ENCODE results near the gene POC1A. TPM values are rescaled to one million over a fixed set of nuclear protein-coding genes. Genes with fewer than 3 reads are reported as not detected.

Gene POC1A
- polyA plus RNA-seq, 1 of the 3 experiments (the other 2 are of a cell fraction) = 11.7 TPM

DNA sequence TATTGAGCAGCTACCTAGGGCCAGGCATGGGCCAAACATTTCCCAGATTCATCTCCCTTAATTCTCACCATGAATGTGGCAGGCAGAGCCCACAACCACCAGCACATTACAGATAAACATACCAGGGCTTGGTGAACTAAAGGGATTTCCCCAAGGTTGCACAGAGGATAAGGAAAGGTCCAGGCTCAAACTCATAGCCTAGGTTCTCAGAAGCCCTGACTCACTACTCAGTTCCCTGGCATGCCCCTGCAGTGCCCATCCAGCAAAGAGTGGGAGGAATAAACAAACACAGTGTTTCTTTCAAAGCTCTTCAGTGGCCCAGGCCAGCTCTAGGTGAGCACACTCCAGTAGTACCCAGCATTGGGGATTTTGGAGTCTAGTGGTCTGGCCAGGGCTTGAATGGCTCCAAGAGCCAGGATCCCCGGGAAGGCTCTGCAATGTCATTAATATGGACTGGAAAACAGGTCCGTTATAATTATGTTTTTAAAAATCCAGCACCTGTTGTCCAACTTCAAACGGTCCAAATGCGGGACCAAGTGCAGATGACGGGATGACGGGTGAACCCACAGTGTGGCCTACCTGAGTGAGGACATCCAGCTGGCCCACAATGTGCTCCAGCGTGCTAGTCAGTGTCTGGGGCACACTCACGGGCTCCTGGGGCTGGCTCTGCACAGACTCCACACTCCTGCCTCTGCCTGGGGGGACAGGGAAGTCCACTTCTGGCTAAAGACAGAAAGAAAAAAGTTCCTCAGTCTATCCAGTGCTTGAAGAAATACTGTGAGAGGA, 58.0 kb downstream of the POC1A start:
- POLR2A ChIA-PET = no interaction called here
- Histone ChIP-seq H3K9me2 (no peaks in the 10 kb centered on the region), H4K20me1 (ENCODE audit: insufficient read depth) (no peaks in the 10 kb centered on the region), H3F3A (replicated peaks; ENCODE audit: insufficient read depth) (no peaks in the 10 kb centered on the region), H3K4me3 (ENCODE audit: low read depth in 2 of 2, low read length in 1 of 2) (no peak overlapping the region), H3K36me3 (replicated peaks in 1 of 2; ENCODE audit: control insufficient read depth in 1 of 2, insufficient read depth in 2 of 2, low read length in 1 of 2) (no peaks in the 10 kb centered on the region), H3K4me2 (no peak overlapping the region), H3K9ac (no peak overlapping the region), H3K9me3 (no peaks in the 10 kb centered on the region), H3K27me3 (ENCODE audit: insufficient read depth) (no peaks in the 10 kb centered on the region), H3K27ac (ENCODE audit: low read depth in 2 of 2, low read length in 1 of 2) (no peak overlapping the region), H3K4me1 (ENCODE audit: control insufficient read depth in 1 of 2, insufficient read depth in 2 of 2, low read depth in 1 of 2, low read length in 1 of 2) (peaks cover 9 to 19% of the 10 kb centered on the region in 2 experiments; a peak in 2 of 4 replicates), H2AFZ (ENCODE audit: low read depth) (no peak overlapping the region), H3K79me2 (ENCODE audit: insufficient read depth) (no peaks in the 10 kb centered on the region)
- CTCF ChIA-PET = interaction anchor here (0.8 to 1.8 kb wide), 2 partner anchors 19 to 60 kb away, joined by 3 to 4 read pairs; no protein-coding TSS in a partner anchor
- WGBS (ENCODE audit: low lambda C conversion rate) = 97% methylated on average over 8 of the region's 8 CpGs
- no peak for TF ChIP-seq MAX (IDR thresholded peaks at IDR 0.05; ENCODE audit: low read depth)
- no peak for TF ChIP-seq JUND (IDR thresholded peaks at IDR 0.05)
- TF ChIP-seq PBX3 (IDR thresholded peaks at IDR 0.05) = no peak
- TF ChIP-seq, protein P1, sequence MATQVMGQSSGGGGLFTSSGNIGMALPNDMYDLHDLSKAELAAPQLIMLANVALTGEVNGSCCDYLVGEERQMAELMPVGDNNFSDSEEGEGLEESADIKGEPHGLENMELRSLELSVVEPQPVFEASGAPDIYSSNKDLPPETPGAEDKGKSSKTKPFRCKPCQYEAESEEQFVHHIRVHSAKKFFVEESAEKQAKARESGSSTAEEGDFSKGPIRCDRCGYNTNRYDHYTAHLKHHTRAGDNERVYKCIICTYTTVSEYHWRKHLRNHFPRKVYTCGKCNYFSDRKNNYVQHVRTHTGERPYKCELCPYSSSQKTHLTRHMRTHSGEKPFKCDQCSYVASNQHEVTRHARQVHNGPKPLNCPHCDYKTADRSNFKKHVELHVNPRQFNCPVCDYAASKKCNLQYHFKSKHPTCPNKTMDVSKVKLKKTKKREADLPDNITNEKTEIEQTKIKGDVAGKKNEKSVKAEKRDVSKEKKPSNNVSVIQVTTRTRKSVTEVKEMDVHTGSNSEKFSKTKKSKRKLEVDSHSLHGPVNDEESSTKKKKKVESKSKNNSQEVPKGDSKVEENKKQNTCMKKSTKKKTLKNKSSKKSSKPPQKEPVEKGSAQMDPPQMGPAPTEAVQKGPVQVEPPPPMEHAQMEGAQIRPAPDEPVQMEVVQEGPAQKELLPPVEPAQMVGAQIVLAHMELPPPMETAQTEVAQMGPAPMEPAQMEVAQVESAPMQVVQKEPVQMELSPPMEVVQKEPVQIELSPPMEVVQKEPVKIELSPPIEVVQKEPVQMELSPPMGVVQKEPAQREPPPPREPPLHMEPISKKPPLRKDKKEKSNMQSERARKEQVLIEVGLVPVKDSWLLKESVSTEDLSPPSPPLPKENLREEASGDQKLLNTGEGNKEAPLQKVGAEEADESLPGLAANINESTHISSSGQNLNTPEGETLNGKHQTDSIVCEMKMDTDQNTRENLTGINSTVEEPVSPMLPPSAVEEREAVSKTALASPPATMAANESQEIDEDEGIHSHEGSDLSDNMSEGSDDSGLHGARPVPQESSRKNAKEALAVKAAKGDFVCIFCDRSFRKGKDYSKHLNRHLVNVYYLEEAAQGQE (IDR thresholded peaks at IDR 0.05; ENCODE audit: low read depth, low read length) = no peak
- TF ChIP-seq POLR2AphosphoS5 (IDR thresholded peaks at IDR 0.05; ENCODE audit: low read depth, low read length) = no peak
- TF ChIP-seq SMC3 (IDR thresholded peaks at IDR 0.05; ENCODE audit: low read depth, low read length) = no peak
- TF ChIP-seq TCF12 (IDR thresholded peaks at IDR 0.05) = no peak
- TF ChIP-seq FOXM1 (IDR thresholded peaks at IDR 0.05; ENCODE audit: low read depth) = no peak
- no peak for TF ChIP-seq RXRA (IDR thresholded peaks at IDR 0.05; ENCODE audit: borderline replicate concordance, low read depth)
- no peak for TF ChIP-seq MEF2A (IDR thresholded peaks at IDR 0.05; ENCODE audit: borderline replicate concordance, low read depth)
- DNase-seq = no peak
